Measurements from ENCODE around the gene USP13. TPM values are rescaled to one million over a fixed set of nuclear protein-coding genes. Genes with fewer than 3 reads are reported as not detected.
A peak's percentile ranks its signal among the peaks of the same experiment; 100 is the strongest.

USP13 gene
- total RNA-seq, 1 experiment from 2014 or later = 10.5 TPM

- no peaks in the 10 kb centered on the region for H3K36me3 ChIP-seq (replicated peaks; ENCODE audit: control insufficient read depth, insufficient read depth, low read length)
- H3K27me3 ChIP-seq (ENCODE audit: control insufficient read depth, insufficient read depth, low read length) = no peaks in the 10 kb centered on the region
- no peak for DNase-seq
- no peak overlapping the region for H3K4me3 ChIP-seq (ENCODE audit: insufficient read depth, low read depth, low read length)
Observed at GRCh38 chr3:179796421-179796820, 143.6 kb downstream of the USP13 start.

GRCh38 chr3:179797192-179797591, 144.4 kb downstream of the USP13 start:
- DNase-seq = no peak

GRCh38 chr3:179801263-179801662, 148.4 kb downstream of the USP13 start:
- no peak for DNase-seq
- Histone ChIP-seq H3K27me3 (ENCODE audit: control insufficient read depth, insufficient read depth, low read length) (no peaks in the 10 kb centered on the region), H3K36me3 (replicated peaks; ENCODE audit: control insufficient read depth, insufficient read depth, low read length) (no peaks in the 10 kb centered on the region), H3K4me3 (ENCODE audit: insufficient read depth, low read depth, low read length) (no peak overlapping the region)

More at GRCh38 chr3:179797192-179797591, 144.4 kb downstream of the USP13 start:
- H3K4me3 ChIP-seq (ENCODE audit: insufficient read depth, low read depth, low read length) = no peak overlapping the region
- H3K27me3 ChIP-seq (ENCODE audit: control insufficient read depth, insufficient read depth, low read length) = no peaks in the 10 kb centered on the region
- H3K36me3 ChIP-seq (replicated peaks; ENCODE audit: control insufficient read depth, insufficient read depth, low read length) = no peaks in the 10 kb centered on the region

GRCh38 chr3:179801856-179802255, 149.0 kb downstream of the USP13 start:
- no peaks in the 10 kb centered on the region for H3K27me3 ChIP-seq (ENCODE audit: control insufficient read depth, insufficient read depth, low read length)
- no peak for DNase-seq

GRCh38 chr3:179806177-179806576, 153.3 kb downstream of the USP13 start:
- Histone ChIP-seq H3K27me3 (ENCODE audit: control insufficient read depth, insufficient read depth, low read length) (no peaks in the 10 kb centered on the region), H3K36me3 (replicated peaks; ENCODE audit: control insufficient read depth, insufficient read depth, low read length) (no peaks in the 10 kb centered on the region), H3K4me3 (ENCODE audit: insufficient read depth, low read depth, low read length) (no peak overlapping the region)
- no peak for DNase-seq

More at GRCh38 chr3:179801856-179802255, 149.0 kb downstream of the USP13 start:
- H3K36me3 ChIP-seq (replicated peaks; ENCODE audit: control insufficient read depth, insufficient read depth, low read length) = no peaks in the 10 kb centered on the region
- no peak overlapping the region for H3K4me3 ChIP-seq (ENCODE audit: insufficient read depth, low read depth, low read length)

- Histone ChIP-seq H3K27me3 (ENCODE audit: control insufficient read depth, insufficient read depth, low read length) (no peaks in the 10 kb centered on the region), H3K36me3 (replicated peaks; ENCODE audit: control insufficient read depth, insufficient read depth, low read length) (no peaks in the 10 kb centered on the region), H3K4me3 (ENCODE audit: insufficient read depth, low read depth, low read length) (no peak overlapping the region)
- DNase-seq = no peak
Observed at GRCh38 chr3:179807588-179807987, 154.7 kb downstream of the USP13 start.

GRCh38 chr3:179809639-179810038, 156.8 kb downstream of the USP13 start:
- Histone ChIP-seq H3K27me3 (ENCODE audit: control insufficient read depth, insufficient read depth, low read length) (no peaks in the 10 kb centered on the region), H3K36me3 (replicated peaks; ENCODE audit: control insufficient read depth, insufficient read depth, low read length) (no peaks in the 10 kb centered on the region), H3K4me3 (ENCODE audit: insufficient read depth, low read depth, low read length) (no peak overlapping the region)
- DNase-seq = no peak

GRCh38 chr3:179811321-179812095, 158.7 kb downstream of the USP13 start:
- Histone ChIP-seq H3K4me3 (ENCODE audit: insufficient read depth, low read depth, low read length) (no peak overlapping the region), H3K36me3 (replicated peaks; ENCODE audit: control insufficient read depth, insufficient read depth, low read length) (no peaks in the 10 kb centered on the region), H3K27me3 (ENCODE audit: control insufficient read depth, insufficient read depth, low read length) (no peaks in the 10 kb centered on the region)
- DNase-seq = peak; percentile 72

GRCh38 chr3:179812096-179812382, 159.2 kb downstream of the USP13 start:
- no peak for DNase-seq
- Histone ChIP-seq H3K36me3 (replicated peaks; ENCODE audit: control insufficient read depth, insufficient read depth, low read length) (no peaks in the 10 kb centered on the region), H3K4me3 (ENCODE audit: insufficient read depth, low read depth, low read length) (no peak overlapping the region)

GRCh38 chr3:179819379-179819778, 166.5 kb downstream of the USP13 start:
- Histone ChIP-seq H3K27me3 (ENCODE audit: control insufficient read depth, insufficient read depth, low read length) (no peaks in the 10 kb centered on the region), H3K36me3 (replicated peaks; ENCODE audit: control insufficient read depth, insufficient read depth, low read length) (no peaks in the 10 kb centered on the region), H3K4me3 (ENCODE audit: insufficient read depth, low read depth, low read length) (no peak overlapping the region)
- DNase-seq = no peak

More at GRCh38 chr3:179812096-179812382, 159.2 kb downstream of the USP13 start:
- H3K27me3 ChIP-seq (ENCODE audit: control insufficient read depth, insufficient read depth, low read length) = no peaks in the 10 kb centered on the region

GRCh38 chr3:179822296-179822695, 169.5 kb downstream of the USP13 start:
- no peak overlapping the region for H3K4me3 ChIP-seq (ENCODE audit: insufficient read depth, low read depth, low read length)
- H3K36me3 ChIP-seq (replicated peaks; ENCODE audit: control insufficient read depth, insufficient read depth, low read length) = no peaks in the 10 kb centered on the region
- no peak for DNase-seq
- H3K27me3 ChIP-seq (ENCODE audit: control insufficient read depth, insufficient read depth, low read length) = no peaks in the 10 kb centered on the region

GRCh38 chr3:179825527-179826246, 172.8 kb downstream of the USP13 start:
- no peaks in the 10 kb centered on the region for H3K36me3 ChIP-seq (replicated peaks; ENCODE audit: control insufficient read depth, insufficient read depth, low read length)
- no peak for DNase-seq
- no peaks in the 10 kb centered on the region for H3K27me3 ChIP-seq (ENCODE audit: control insufficient read depth, insufficient read depth, low read length)
- H3K4me3 ChIP-seq (ENCODE audit: insufficient read depth, low read depth, low read length) = no peak overlapping the region

- no peaks in the 10 kb centered on the region for H3K27me3 ChIP-seq (ENCODE audit: control insufficient read depth, insufficient read depth, low read length)
- no peaks in the 10 kb centered on the region for H3K36me3 ChIP-seq (replicated peaks; ENCODE audit: control insufficient read depth, insufficient read depth, low read length)
- no peak for DNase-seq
- no peak overlapping the region for H3K4me3 ChIP-seq (ENCODE audit: insufficient read depth, low read depth, low read length)
Observed at GRCh38 chr3:179826247-179826637, 173.4 kb downstream of the USP13 start.

- H3K27me3 ChIP-seq (ENCODE audit: control insufficient read depth, insufficient read depth, low read length) = no peaks in the 10 kb centered on the region
- H3K36me3 ChIP-seq (replicated peaks; ENCODE audit: control insufficient read depth, insufficient read depth, low read length) = no peaks in the 10 kb centered on the region
- no peak overlapping the region for H3K4me3 ChIP-seq (ENCODE audit: insufficient read depth, low read depth, low read length)
- no peak for DNase-seq
Observed at GRCh38 chr3:179828738-179829137, 175.9 kb downstream of the USP13 start.

- no peak overlapping the region for H3K4me3 ChIP-seq (ENCODE audit: insufficient read depth, low read depth, low read length)
- peak; percentile 16 for DNase-seq
- H3K27me3 ChIP-seq (ENCODE audit: control insufficient read depth, insufficient read depth, low read length) = no peaks in the 10 kb centered on the region
- no peaks in the 10 kb centered on the region for H3K36me3 ChIP-seq (replicated peaks; ENCODE audit: control insufficient read depth, insufficient read depth, low read length)
Observed at GRCh38 chr3:179829401-179829800, 176.6 kb downstream of the USP13 start.

All from H7 (cell line).